SK-N-SH (cell line): ENCODE measurements around the gene SGCB. TPM values are rescaled to one million over a fixed set of nuclear protein-coding genes. Genes with fewer than 3 reads are reported as not detected.
A peak's percentile ranks its signal among the peaks of the same experiment; 100 is the strongest.

Experiments used
- CTCF ChIA-PET: fragments of 300-600, 350-600 bp; formaldehyde crosslinking; extraction: SDS; loops from one replicate; lab custom pipeline; 2021; lab: Yijun Ruan, JAX
- POLR2A ChIA-PET: fragments of 350-600 bp; sonication (Branson Sonifier 250); formaldehyde crosslinking; extraction: SDS; loops from one replicate; lab custom pipeline; 2020; ENCODE audit warnings: antibody characterized with exemption, inconsistent platforms; lab: Yijun Ruan, JAX
- DNase-seq: peaks from one replicate; pipeline ENCODE4 v3.0.0; 2012
- H2AFZ ChIP-seq: fragments of 200-600 bp; sonication (generic); 2 replicates; pipeline ENCODE4 v1.8.1; 2016; ENCODE audit warnings: antibody characterized with exemption, mild to moderate bottlenecking, low read depth
- H3F3A ChIP-seq: fragments of 200-600 bp; sonication (generic); replicated peaks from 2 replicates; pipeline ENCODE3; 2016; ENCODE audit warnings: antibody characterized with exemption, mild to moderate bottlenecking; ENCODE audit not compliant: insufficient read depth
- H3K27ac ChIP-seq, 2 experiments: fragments of 200-500 bp in 1 of 2; fragments of 200-600 bp in 1 of 2; sonication (Bioruptor generic) in 1 of 2; sonication (generic), shearing (Covaris generic) in 1 of 2; 2 replicates each; pipeline versions ENCODE4 v1.5.1 to v1.6.1; 2014 to 2016; ENCODE audit warnings: low read depth in 2 of 2, inconsistent platforms in 1 of 2, low read length in 1 of 2, mild to moderate bottlenecking in 1 of 2, mixed read lengths in 1 of 2
- H3K27me3 ChIP-seq: fragments of 200-600 bp; sonication (generic), shearing (Covaris generic); 2 replicates; pipeline ENCODE4 v1.6.1; 2016; ENCODE audit warnings: mixed run types; ENCODE audit not compliant: insufficient read depth
- H3K36me3 ChIP-seq, 2 experiments: fragments of 200-500 bp in 1 of 2; fragments of 200-600 bp in 1 of 2; sonication (Bioruptor generic) in 1 of 2; sonication (generic) in 1 of 2; replicated peaks in 1 of 2; 2 replicates each; pipeline versions ENCODE3 to v1.5.1; 2014 to 2016; ENCODE audit warnings: low read length in 1 of 2, mild to moderate bottlenecking in 1 of 2; ENCODE audit not compliant: insufficient read depth in 2 of 2, control insufficient read depth in 1 of 2
- H3K4me1 ChIP-seq, 2 experiments: fragments of 200-500 bp in 1 of 2; fragments of 200-600 bp in 1 of 2; sonication (Bioruptor generic) in 1 of 2; sonication (generic), shearing (Covaris generic) in 1 of 2; 2 replicates each; pipeline versions ENCODE4 v1.5.1 to v1.6.1; 2014 to 2016; ENCODE audit warnings: low read depth in 1 of 2, low read length in 1 of 2, mixed run types in 1 of 2; ENCODE audit not compliant: insufficient read depth in 2 of 2, control insufficient read depth in 1 of 2
- H3K4me2 ChIP-seq: fragments of 200-600 bp; sonication (generic), shearing (Covaris generic); 2 replicates; pipeline ENCODE4 v1.6.1; 2017; ENCODE audit warnings: mixed run types
- H3K4me3 ChIP-seq, 2 experiments: fragments of 200-500 bp in 1 of 2; fragments of 200-600 bp in 1 of 2; sonication (Bioruptor generic) in 1 of 2; sonication (generic), shearing (Covaris generic) in 1 of 2; 2 replicates each; pipeline versions ENCODE4 v1.5.1 to v1.8.1; 2014 to 2016; ENCODE audit warnings: low read depth in 2 of 2, inconsistent platforms in 1 of 2, low read length in 1 of 2, mild to moderate bottlenecking in 1 of 2, mixed read lengths in 1 of 2, moderate library complexity in 1 of 2
- H3K79me2 ChIP-seq: fragments of 200-600 bp; sonication (generic); 2 replicates; pipeline ENCODE4 v1.8.1; 2017; ENCODE audit warnings: mild to moderate bottlenecking; ENCODE audit not compliant: insufficient read depth
- H3K9ac ChIP-seq: fragments of 200-600 bp; sonication (generic); 2 replicates; pipeline ENCODE4 v1.6.1; 2017; ENCODE audit warnings: mixed run types
- H3K9me2 ChIP-seq: fragments of 200-600 bp; sonication (generic); 2 replicates; pipeline ENCODE4 v1.6.1; 2017; ENCODE audit warnings: mixed run types
- H3K9me3 ChIP-seq: fragments of 200-600 bp; sonication (generic); 2 replicates; pipeline ENCODE4 v1.6.1; 2017; ENCODE audit warnings: mixed run types, mild to moderate bottlenecking, moderate library complexity
- H4K20me1 ChIP-seq: fragments of 200-600 bp; sonication (generic); 2 replicates; pipeline ENCODE4 v1.6.1; 2017; ENCODE audit warnings: mild to moderate bottlenecking, mixed run types; ENCODE audit not compliant: insufficient read depth
- ELF1 ChIP-seq: IDR thresholded peaks from 2 replicates; pipeline ENCODE4 v1.4.0; 2012
- EZH2phosphoT487 ChIP-seq: fragments of 200-600 bp; sonication (generic); IDR thresholded peaks from 2 replicates; pipeline ENCODE4 v1.6.1; 2017; ENCODE audit warnings: low read depth, mixed run types, mild to moderate bottlenecking, antibody characterized with exemption, moderate library complexity, borderline replicate concordance
- FOSL2 ChIP-seq: IDR thresholded peaks from 2 replicates; pipeline ENCODE4 v1.4.0; 2012; ENCODE audit warnings: low read depth, mild to moderate bottlenecking, moderate library complexity, borderline replicate concordance
- FOXJ3 ChIP-seq: sonication (generic); formaldehyde crosslinking; IDR thresholded peaks from 2 replicates; pipeline ENCODE4 v1.5.1; 2020; ENCODE audit warnings: mild to moderate bottlenecking, missing genetic modification reagents
- GABPA ChIP-seq: IDR thresholded peaks from 2 replicates; pipeline ENCODE4 v1.4.0; 2012; ENCODE audit warnings: low read depth, mild to moderate bottlenecking
- JUND ChIP-seq: IDR thresholded peaks from 2 replicates; pipeline ENCODE4 v1.4.0; 2012
- MAX ChIP-seq: IDR thresholded peaks from 2 replicates; pipeline ENCODE4 v1.4.0; 2012; ENCODE audit warnings: low read depth
- MEF2A ChIP-seq: IDR thresholded peaks from 2 replicates; pipeline ENCODE4 v1.4.0; 2012; ENCODE audit warnings: low read depth, borderline replicate concordance
- MXI1 ChIP-seq: IDR thresholded peaks from 2 replicates; pipeline ENCODE4 v1.6.1; 2012; ENCODE audit warnings: mild to moderate bottlenecking, low read depth, low read length, improper control_type of control experiment
- RAD21 ChIP-seq: IDR thresholded peaks from 2 replicates; pipeline ENCODE4 v1.6.1; 2012; ENCODE audit warnings: mild to moderate bottlenecking, low read length
- RCOR1 ChIP-seq: fragments of 150-350 bp; IDR thresholded peaks from 2 replicates; pipeline ENCODE4 v1.6.1; 2017; ENCODE audit warnings: antibody characterized with exemption, low read length
- REST ChIP-seq: IDR thresholded peaks from 2 replicates; pipeline ENCODE4 v1.6.1; 2012; ENCODE audit warnings: mild to moderate bottlenecking, low read depth, low read length, moderate library complexity
- SMC3 ChIP-seq: IDR thresholded peaks from 2 replicates; pipeline ENCODE4 v1.6.1; 2012; ENCODE audit warnings: low read depth, low read length, improper control_type of control experiment
- YY1 ChIP-seq: IDR thresholded peaks from 2 replicates; pipeline ENCODE4 v1.4.0; 2012; ENCODE audit warnings: low read depth, mild to moderate bottlenecking
- ZBTB33 ChIP-seq: IDR thresholded peaks from 2 replicates; pipeline ENCODE4 v1.4.0; 2012; ENCODE audit warnings: low read depth, borderline replicate concordance
- WGBS: methylation state at CpG from one replicate; pipeline ENCODE4 v1.1.6; 2017; ENCODE audit warnings: low lambda C conversion rate; 5-methylcytosine and 5-hydroxymethylcytosine counted together
- polyA plus RNA-seq, 3 experiments: library from polyadenylated mRNA; depleted of rRNA; stranded (reverse); fragments of >200 nt; gene quantifications; 2 replicates each; pipeline ENCODE4 v1.2.3, GENCODE V29; 2012

SGCB gene
- polyA plus RNA-seq, 1 of the 3 experiments (the other 2 are of a cell fraction): 25.1 TPM

GRCh38 chr4:52079659-52080058 is 41.6 kb upstream of the SGCB start:
- TF ChIP-seq SMC3: no peak
- TF ChIP-seq REST: no peak
- no peak for TF ChIP-seq YY1
- TF ChIP-seq MAX: no peak
- no peak for TF ChIP-seq MXI1
- TF ChIP-seq, all 33 proteins: peak for 0
- no peaks in the 10 kb centered on the region for H3F3A ChIP-seq
- no peak overlapping the region for H3K4me2 ChIP-seq
- H3K9ac ChIP-seq: no peak overlapping the region
- DNase-seq: no peak
- no peaks in the 10 kb centered on the region; the same call in 1 of the 2 replicates for H3K27me3 ChIP-seq
- no peaks in the 10 kb centered on the region for H3K79me2 ChIP-seq
- no peaks in the 10 kb centered on the region for H3K9me3 ChIP-seq
- no peak overlapping the region for H3K4me3 ChIP-seq
- no peaks in the 10 kb centered on the region for H3K36me3 ChIP-seq
- H3K4me1 ChIP-seq: no peaks in the 10 kb centered on the region; a peak in 1 of 4 replicates
- WGBS: 18% methylated on average over 2 of the region's 2 CpGs
- H3K27ac ChIP-seq: no peak overlapping the region
- H3K9me2 ChIP-seq: no peaks in the 10 kb centered on the region
- no peak overlapping the region for H2AFZ ChIP-seq
- POLR2A ChIA-PET: no interaction called here
- no peaks in the 10 kb centered on the region for H4K20me1 ChIP-seq
- CTCF ChIA-PET: interaction anchor here (1.6 kb wide), 1 partner anchor 249 kb away, joined by 3 read pairs; no protein-coding TSS in a partner anchor

- Histone ChIP-seq H4K20me1 (no peaks in the 10 kb centered on the region), H3F3A (no peaks in the 10 kb centered on the region)
- TF ChIP-seq ELF1: no peak
- no peak for TF ChIP-seq ZBTB33
- no peak for TF ChIP-seq RCOR1
- no peak for TF ChIP-seq FOSL2
- no peak for TF ChIP-seq JUND
- TF ChIP-seq GABPA: no peak
- no peak for TF ChIP-seq MEF2A
- no peak for TF ChIP-seq RAD21
- TF ChIP-seq EZH2phosphoT487: no peak
- no peak for TF ChIP-seq YY1
- TF ChIP-seq FOXJ3 (CRISPR knock-in tag): no peak
- TF ChIP-seq, all 33 proteins: peak for 0
- H3K27me3 ChIP-seq: no peaks in the 10 kb centered on the region; the same call in 1 of the 2 replicates
- H3K4me3 ChIP-seq: peak overlapping the region in 1 of 2 experiments; percentile 33; a peak in 1 of 4 replicates
- H3K4me1 ChIP-seq: no peaks in the 10 kb centered on the region; a peak in 1 of 4 replicates
- no peaks in the 10 kb centered on the region for H3K79me2 ChIP-seq
- no peak overlapping the region for H3K27ac ChIP-seq
- H3K9ac ChIP-seq: no peak overlapping the region
- no peaks in the 10 kb centered on the region for H3K9me2 ChIP-seq
- H3K9me3 ChIP-seq: no peaks in the 10 kb centered on the region
- no peaks in the 10 kb centered on the region for H3K36me3 ChIP-seq
- ChIA-PET POLR2A (no interaction called here), CTCF (no interaction called here)
- H2AFZ ChIP-seq: no peak overlapping the region
- 16% methylated on average over 10 of the region's 26 CpGs for WGBS
- H3K4me2 ChIP-seq: no peak overlapping the region
- DNase-seq: peak; percentile 60
These were observed 38.6 kb upstream of the SGCB start for GRCh38 chr4:52076731-52077130.
